IMR-90 (cell line): ENCODE results near the gene SLC66A2. TPM values are rescaled to one million over a fixed set of nuclear protein-coding genes. Genes with fewer than 3 reads are reported as not detected.

Experiments used
- ATAC-seq: fragments of 200-7000 bp; cut with Tn5 transposase; 2 replicates; pipeline ENCODE4 v1.9.1; 2020; ENCODE audit warnings: low read depth, mild to moderate bottlenecking, moderate library complexity
- BruUV-seq: library from RNA; stranded (reverse); fragments of 400-500 nt; replicated peaks from 2 replicates; lab custom pipeline; 2021; lab: Mats Ljungman, UMichigan
- CTCF ChIA-PET: fragments of 300-600 bp; formaldehyde crosslinking; extraction: SDS; loops from one replicate; lab custom pipeline; 2021; ENCODE audit warnings: antibody characterized with exemption; lab: Yijun Ruan, JAX
- POLR2A ChIA-PET: fragments of 300-600 bp; sonication (Branson Sonifier 250); formaldehyde crosslinking; loops from one replicate; lab custom pipeline; 2022; ENCODE audit warnings: antibody characterized with exemption; ENCODE audit not compliant: unreplicated experiment; lab: Charles Lee
- DNase-seq: peaks from one replicate; pipeline ENCODE4 v3.0.0; 2013
- H2AFZ ChIP-seq: replicated peaks from 2 replicates; pipeline ENCODE3; 2013; ENCODE audit warnings: low read length, mild to moderate bottlenecking; ENCODE audit not compliant: poor library complexity
- H2AK5ac ChIP-seq: 2 replicates; pipeline ENCODE4 v1.6.1; 2013; ENCODE audit warnings: low read depth, low read length, inconsistent platforms
- H2AK9ac ChIP-seq: replicated peaks from 2 replicates; pipeline ENCODE3; 2013; ENCODE audit warnings: mild to moderate bottlenecking, low read depth, low read length, moderate library complexity; ENCODE audit not compliant: poor library complexity
- H2BK120ac ChIP-seq: 2 replicates; pipeline ENCODE4 v1.6.1; 2013; ENCODE audit warnings: low read depth, low read length, inconsistent platforms
- H2BK15ac ChIP-seq: 3 replicates; pipeline ENCODE4 v1.6.1; 2013; ENCODE audit warnings: low read depth, low read length, inconsistent platforms
- H2BK20ac ChIP-seq: 2 replicates; pipeline ENCODE4 v1.6.1; 2013; ENCODE audit warnings: low read depth, mild to moderate bottlenecking, inconsistent platforms, low read length, moderate library complexity
- H2BK5ac ChIP-seq: 2 replicates; pipeline ENCODE4 v1.6.1; 2013; ENCODE audit warnings: mild to moderate bottlenecking, low read depth, low read length, inconsistent platforms; ENCODE audit not compliant: poor library complexity, severe bottlenecking
- H3K14ac ChIP-seq: replicated peaks from 2 replicates; pipeline ENCODE4 v1.6.1; 2013; ENCODE audit warnings: low read depth, low read length, inconsistent platforms
- H3K18ac ChIP-seq: 2 replicates; pipeline ENCODE4 v1.6.1; 2013; ENCODE audit warnings: low read depth, low read length, control low read depth
- H3K23ac ChIP-seq: 2 replicates; pipeline ENCODE4 v1.6.1; 2013; ENCODE audit warnings: low read depth, low read length, inconsistent platforms
- H3K27ac ChIP-seq: 2 replicates; pipeline ENCODE4 v1.5.1; 2013; ENCODE audit warnings: mild to moderate bottlenecking, control low read depth, low read length; ENCODE audit not compliant: insufficient read depth
- H3K27me3 ChIP-seq: 2 replicates; pipeline ENCODE4 v1.6.1; 2013; ENCODE audit warnings: low read length; ENCODE audit not compliant: control insufficient read depth, insufficient read depth
- H3K36me3 ChIP-seq: 2 replicates; pipeline ENCODE4 v1.6.1; 2013; ENCODE audit warnings: low read length, mixed read lengths; ENCODE audit not compliant: control insufficient read depth, insufficient read depth
- H3K4ac ChIP-seq: 2 replicates; pipeline ENCODE4 v1.6.1; 2013; ENCODE audit warnings: low read depth, low read length, inconsistent platforms
- H3K4me1 ChIP-seq: 2 replicates; pipeline ENCODE4 v1.6.1; 2013; ENCODE audit warnings: low read length, mixed read lengths; ENCODE audit not compliant: control insufficient read depth, insufficient read depth
- H3K4me2 ChIP-seq: 2 replicates; pipeline ENCODE4 v1.6.1; 2013; ENCODE audit warnings: low read depth, mild to moderate bottlenecking, control low read depth, low read length, moderate library complexity
- H3K4me3 ChIP-seq: 2 replicates; pipeline ENCODE4 v1.5.1; 2013; ENCODE audit warnings: low read depth, mild to moderate bottlenecking, control low read depth, low read length, moderate library complexity; ENCODE audit not compliant: insufficient read depth
- H3K56ac ChIP-seq: 2 replicates; pipeline ENCODE4 v1.6.1; 2013; ENCODE audit warnings: low read length, inconsistent platforms; ENCODE audit not compliant: insufficient read depth; ENCODE audit errors: extremely low read depth
- H3K79me1 ChIP-seq, 2 experiments: 2 replicates each; pipeline ENCODE4 v1.6.1; 2013; ENCODE audit warnings: low read length in 2 of 2, inconsistent platforms in 1 of 2, low read depth in 1 of 2
- H3K9ac ChIP-seq: 2 replicates; pipeline ENCODE4 v1.6.1; 2013; ENCODE audit warnings: low read depth, low read length, control low read depth
- H3K9me1 ChIP-seq: 2 replicates; pipeline ENCODE4 v1.6.1; 2013; ENCODE audit warnings: low read length, inconsistent platforms; ENCODE audit not compliant: insufficient read depth
- H3K9me3 ChIP-seq: 2 replicates; pipeline ENCODE4 v1.6.1; 2013; ENCODE audit warnings: low read length; ENCODE audit not compliant: control insufficient read depth, insufficient read depth
- H4K20me1 ChIP-seq: 2 replicates; pipeline ENCODE4 v1.6.1; 2013; ENCODE audit warnings: low read length, inconsistent platforms; ENCODE audit not compliant: insufficient read depth
- H4K5ac ChIP-seq: 2 replicates; pipeline ENCODE4 v1.6.1; 2013; ENCODE audit warnings: mild to moderate bottlenecking, low read depth, low read length, control low read depth
- H4K8ac ChIP-seq, 2 experiments: 2 replicates each; pipeline ENCODE4 v1.6.1; 2013; ENCODE audit warnings: low read depth in 2 of 2, low read length in 2 of 2, control low read depth in 1 of 2, inconsistent platforms in 1 of 2
- H4K91ac ChIP-seq: 2 replicates; pipeline ENCODE4 v1.6.1; 2013; ENCODE audit warnings: low read depth, low read length, inconsistent platforms; ENCODE audit not compliant: insufficient read depth
- CEBPB ChIP-seq: IDR thresholded peaks from 2 replicates; pipeline ENCODE4 v1.6.1; 2012; ENCODE audit warnings: low read depth, low read length, improper control_type of control experiment
- FOS ChIP-seq: fragments of 150-350 bp; IDR thresholded peaks from 2 replicates; pipeline ENCODE4 v1.6.1; 2016; ENCODE audit warnings: low read depth, low read length
- NFE2L2 ChIP-seq: fragments of 150-350 bp; IDR thresholded peaks from 2 replicates; pipeline ENCODE4 v1.6.1; 2016; ENCODE audit warnings: low read depth, mild to moderate bottlenecking, low read length
- WGBS, 2 experiments: methylation state at CpG; one replicate each; pipeline versions ENCODE4 v1.1.5 to v1.1.7; 2013; ENCODE audit warnings: missing lambda C conversion rate in 2 of 2; ENCODE audit not compliant: insufficient read length in 1 of 2; ENCODE audit errors: extremely low coverage in 2 of 2; 5-methylcytosine and 5-hydroxymethylcytosine counted together
- dilution Hi-C: fragments of 300-500 bp; cut with HindIII; formaldehyde crosslinking; loops from one replicate; pipeline ENCODE4 v1.14.3; 2018; ENCODE audit warnings: low sequenced_read_pairs; ENCODE audit not compliant: unreplicated experiment
- in situ Hi-C: fragments of 300-500 bp; cut with MboI; formaldehyde crosslinking; loops from 3 replicates; pipeline ENCODE4 v1.14.3; 2019; ENCODE audit warnings: low sequenced_read_pairs, inconsistent platforms, mixed read lengths
- intact Hi-C: fragments of 100-400 bp; cut with micrococcal nuclease; formaldehyde crosslinking; loops from 2 replicates; pipeline ENCODE4 v1.10.0; 2022
- polyA plus RNA-seq, 3 experiments: library from polyadenylated mRNA; depleted of rRNA; stranded (reverse); fragments of >200 nt; gene quantifications; 2 replicates each; pipeline ENCODE4 v1.2.3, GENCODE V29; 2012; ENCODE audit warnings: low replicate concordance in 1 of 3
- total RNA-seq: library from RNA; depleted of rRNA; stranded (reverse); fragments of >200 nt; gene quantifications from 2 replicates; pipeline ENCODE4 v1.2.3, GENCODE V29; 2012

SLC66A2 gene
- total and polyA plus RNA-seq, 2 of the 4 experiments (the other 2 are of a cell fraction), result 17.6 to 23.5 TPM

DNA sequence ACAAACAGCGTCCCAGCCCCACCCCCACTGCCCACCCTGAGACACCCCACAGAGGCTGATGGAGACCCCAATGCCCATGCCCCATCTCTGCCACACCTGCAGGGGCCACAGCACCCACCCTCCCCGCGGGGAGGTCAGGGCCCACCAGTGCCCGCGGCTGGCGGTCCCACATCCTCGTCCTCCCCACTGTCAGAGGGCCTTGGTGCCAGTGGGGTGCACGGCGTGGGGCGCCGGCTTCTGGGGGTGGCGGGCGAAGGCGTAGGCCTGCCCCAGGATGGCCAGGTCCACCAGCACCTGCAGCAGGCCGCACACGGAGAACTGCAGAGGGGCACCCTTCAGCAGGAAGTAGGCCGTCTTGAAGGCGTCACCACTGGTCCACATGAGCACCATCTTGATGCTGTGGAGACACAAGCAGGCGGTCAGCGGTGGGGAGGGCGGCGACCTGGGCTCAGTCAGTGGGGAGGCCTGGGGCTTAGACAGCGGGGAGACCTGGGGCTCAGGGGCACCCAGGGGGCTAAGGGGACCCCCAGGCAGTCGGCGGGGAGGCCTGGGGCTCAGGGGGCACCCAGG lies 47.6 kb downstream of the SLC66A2 start:
- H3K14ac ChIP-seq, result no peak overlapping the region
- in situ Hi-C loops (no loop called here), intact Hi-C loops (no loop called here), dilution Hi-C loops (no loop called here)
- H3K4ac ChIP-seq, result no peak overlapping the region
- no peak overlapping the region for H2BK20ac ChIP-seq
- H3K27ac ChIP-seq, result no peak overlapping the region
- H2AK9ac ChIP-seq, result no peak overlapping the region
- H4K8ac ChIP-seq, result no peak overlapping the region
- H4K91ac ChIP-seq, result no peak overlapping the region
- H3K18ac ChIP-seq, result no peak overlapping the region
- no peaks in the 10 kb centered on the region; the same call in 1 of the 2 replicates for H4K20me1 ChIP-seq
- no peak overlapping the region for H2BK120ac ChIP-seq
- no peak overlapping the region for H2AK5ac ChIP-seq
- WGBS, 2 experiments, result 96% methylated on average over 5 of the region's 25 CpGs; no CpG with 5 or more reads in 1 of the 2 experiments
- no TSS peak for BruUV-seq
- peaks cover 21% of the 10 kb centered on the region for H3K9me3 ChIP-seq
- DNase-seq (no peak), ATAC-seq (no peak)
- peaks cover 0 to 1% of the 10 kb centered on the region in 2 experiments; a peak in 1 of 4 replicates for H3K79me1 ChIP-seq
- no peaks in the 10 kb centered on the region for H3K27me3 ChIP-seq
- peaks cover 33% of the 10 kb centered on the region for H3K36me3 ChIP-seq
- no peak overlapping the region for H3K4me2 ChIP-seq
- no peak overlapping the region for H3K9ac ChIP-seq
- H3K9me1 ChIP-seq, result no peaks in the 10 kb centered on the region
- no peak overlapping the region for H3K4me3 ChIP-seq
- H3K56ac ChIP-seq, result no peak overlapping the region
- POLR2A ChIA-PET, result no interaction called here
- no peak overlapping the region for H2BK5ac ChIP-seq
- no peak overlapping the region for H2AFZ ChIP-seq
- TF ChIP-seq CEBPB, result no peak
- TF ChIP-seq FOS, result no peak
- TF ChIP-seq NFE2L2, result no peak
- H3K4me1 ChIP-seq, result peaks cover 4% of the 10 kb centered on the region
- no peak overlapping the region for H3K23ac ChIP-seq
- CTCF ChIA-PET, result no interaction called here
- H2BK15ac ChIP-seq, result no peak overlapping the region
- H4K5ac ChIP-seq, result no peak overlapping the region
